IMR-90 (cell line): ENCODE measurements around the gene SPAG7.

Source experiments
- BHLHE40 ChIP-seq: fragments of 150-350 bp; IDR thresholded peaks from 2 replicates; pipeline ENCODE4 v1.6.1; 2016; ENCODE audit warnings: mild to moderate bottlenecking, low read depth, low read length
- CHD1 ChIP-seq: IDR thresholded peaks from 2 replicates; pipeline ENCODE4 v1.6.1; 2012; ENCODE audit warnings: low read depth, low read length, improper control_type of control experiment
- FOS ChIP-seq: fragments of 150-350 bp; IDR thresholded peaks from 2 replicates; pipeline ENCODE4 v1.6.1; 2016; ENCODE audit warnings: low read depth, low read length
- MAFK ChIP-seq: IDR thresholded peaks from 2 replicates; pipeline ENCODE4 v1.6.1; 2012; ENCODE audit warnings: low read depth, low read length, improper control_type of control experiment
- MAZ ChIP-seq: IDR thresholded peaks from 2 replicates; pipeline ENCODE4 v1.6.1; 2012; ENCODE audit warnings: low read depth, mild to moderate bottlenecking, low read length, improper control_type of control experiment, moderate library complexity, borderline replicate concordance
- POLR2A ChIP-seq: IDR thresholded peaks from 2 replicates; pipeline ENCODE4 v1.6.1; 2012; ENCODE audit warnings: mild to moderate bottlenecking, low read depth, low read length
- RAD21 ChIP-seq: IDR thresholded peaks from 2 replicates; pipeline ENCODE4 v1.6.1; 2012; ENCODE audit warnings: low read length, improper control_type of control experiment
- RCOR1 ChIP-seq: IDR thresholded peaks from 2 replicates; pipeline ENCODE4 v1.6.1; 2012; ENCODE audit warnings: mild to moderate bottlenecking, low read length, improper control_type of control experiment; ENCODE audit not compliant: insufficient replicate concordance
- SMC3 ChIP-seq: fragments of 150-350 bp; IDR thresholded peaks from 2 replicates; pipeline ENCODE4 v1.6.1; 2016; ENCODE audit warnings: low read depth, mild to moderate bottlenecking, antibody characterized with exemption, low read length, moderate library complexity
- TF ChIP-seq, protein P1 (sequence below): conservative IDR thresholded peaks from 2 replicates; pipeline ENCODE4 v1.5.1; 2012; ENCODE audit warnings: mild to moderate bottlenecking, low read depth, low read length, improper control_type of control experiment
- TF ChIP-seq, protein P2 (sequence below): fragments of 150-350 bp; IDR thresholded peaks from 2 replicates; pipeline ENCODE4 v1.6.1; 2017; ENCODE audit warnings: mild to moderate bottlenecking, antibody characterized with exemption, low read length, low read depth

DNA sequence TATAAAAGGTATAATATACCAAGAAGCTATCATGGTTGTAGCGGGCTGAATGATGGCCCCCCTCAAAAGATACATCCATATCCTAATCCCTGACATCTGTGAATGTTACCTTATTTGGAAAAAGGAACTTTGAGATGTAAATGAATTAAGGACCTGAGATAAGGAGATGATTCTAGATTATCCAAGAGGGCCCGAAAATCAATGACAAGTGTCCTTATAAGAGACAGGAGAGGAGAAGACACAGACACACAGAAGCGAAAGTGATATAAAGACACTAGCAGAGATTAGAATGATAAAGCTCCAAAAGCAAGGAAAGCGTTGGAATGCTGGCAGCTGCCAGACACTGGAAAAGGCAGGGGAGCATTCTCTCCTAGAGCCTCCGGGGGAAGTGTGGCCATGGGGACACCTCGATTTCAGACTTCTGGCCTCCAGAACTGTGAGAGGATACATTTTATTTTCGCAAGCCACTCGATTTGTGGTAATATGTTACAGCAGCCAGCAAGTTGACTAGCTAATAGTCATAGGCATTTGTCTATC is 48.0 kb downstream of the SPAG7 start:
- TF ChIP-seq RAD21, result no peak
- TF ChIP-seq, protein P1, sequence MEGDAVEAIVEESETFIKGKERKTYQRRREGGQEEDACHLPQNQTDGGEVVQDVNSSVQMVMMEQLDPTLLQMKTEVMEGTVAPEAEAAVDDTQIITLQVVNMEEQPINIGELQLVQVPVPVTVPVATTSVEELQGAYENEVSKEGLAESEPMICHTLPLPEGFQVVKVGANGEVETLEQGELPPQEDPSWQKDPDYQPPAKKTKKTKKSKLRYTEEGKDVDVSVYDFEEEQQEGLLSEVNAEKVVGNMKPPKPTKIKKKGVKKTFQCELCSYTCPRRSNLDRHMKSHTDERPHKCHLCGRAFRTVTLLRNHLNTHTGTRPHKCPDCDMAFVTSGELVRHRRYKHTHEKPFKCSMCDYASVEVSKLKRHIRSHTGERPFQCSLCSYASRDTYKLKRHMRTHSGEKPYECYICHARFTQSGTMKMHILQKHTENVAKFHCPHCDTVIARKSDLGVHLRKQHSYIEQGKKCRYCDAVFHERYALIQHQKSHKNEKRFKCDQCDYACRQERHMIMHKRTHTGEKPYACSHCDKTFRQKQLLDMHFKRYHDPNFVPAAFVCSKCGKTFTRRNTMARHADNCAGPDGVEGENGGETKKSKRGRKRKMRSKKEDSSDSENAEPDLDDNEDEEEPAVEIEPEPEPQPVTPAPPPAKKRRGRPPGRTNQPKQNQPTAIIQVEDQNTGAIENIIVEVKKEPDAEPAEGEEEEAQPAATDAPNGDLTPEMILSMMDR, result no peak
- TF ChIP-seq FOS, result no peak
- TF ChIP-seq, protein P2, sequence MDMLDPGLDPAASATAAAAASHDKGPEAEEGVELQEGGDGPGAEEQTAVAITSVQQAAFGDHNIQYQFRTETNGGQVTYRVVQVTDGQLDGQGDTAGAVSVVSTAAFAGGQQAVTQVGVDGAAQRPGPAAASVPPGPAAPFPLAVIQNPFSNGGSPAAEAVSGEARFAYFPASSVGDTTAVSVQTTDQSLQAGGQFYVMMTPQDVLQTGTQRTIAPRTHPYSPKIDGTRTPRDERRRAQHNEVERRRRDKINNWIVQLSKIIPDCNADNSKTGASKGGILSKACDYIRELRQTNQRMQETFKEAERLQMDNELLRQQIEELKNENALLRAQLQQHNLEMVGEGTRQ, result no peak
- no peak for TF ChIP-seq POLR2A
- no peak for TF ChIP-seq MAZ
- no peak for TF ChIP-seq BHLHE40
- TF ChIP-seq MAFK, result no peak
- no peak for TF ChIP-seq CHD1
- no peak for TF ChIP-seq SMC3
- no peak for TF ChIP-seq RCOR1
